Gastrocnemius medialis (tissue), 4 donors: Measurements from ENCODE around the gene SULT4A1. TPM values are rescaled to one million over a fixed set of nuclear protein-coding genes. Genes with fewer than 3 reads are reported as not detected.

Experiments used
- ATAC-seq, 2 donors: fragments of 150-250 bp; one replicate each; pipeline ENCODE4 v1.9.1; 2016
- DNase-seq, 2 donors: peaks; one replicate each; pipeline ENCODE4 v3.0.0-alpha.2; 2019
- H3K27ac ChIP-seq, 4 donors: fragments of 200-600 bp; sonication (generic); 1 replicate in 1 of 4; 2 replicates in 3 of 4; pipeline ENCODE4 v1.5.1; 2016 to 2018; ENCODE audit warnings: mild to moderate bottlenecking in 2 of 4, moderate library complexity in 1 of 4
- H3K27me3 ChIP-seq, 3 donors: fragments of 200-600 bp; sonication (generic) in 2 of 3; 1 replicate in 1 of 3; 2 replicates in 2 of 3; pipeline versions ENCODE4 v1.5.1 to v1.6.0; 2016 to 2019; ENCODE audit warnings: mild to moderate bottlenecking in 1 of 3, moderate library complexity in 1 of 3
- H3K36me3 ChIP-seq, 2 donors: fragments of 200-600 bp; sonication (generic) in 1 of 2; one replicate each; pipeline ENCODE4 v1.5.1; 2017 to 2018
- H3K4me1 ChIP-seq, 2 donors: fragments of 200-600 bp; sonication (generic) in 1 of 2; one replicate each; pipeline ENCODE4 v1.5.1; 2016 to 2017; ENCODE audit warnings: mild to moderate bottlenecking in 2 of 2
- H3K4me3 ChIP-seq, 4 donors: fragments of 200-600 bp; sonication (generic) in 3 of 4; 1 replicate in 1 of 4; 2 replicates in 3 of 4; pipeline ENCODE4 v1.5.1; 2016 to 2019; ENCODE audit warnings: mild to moderate bottlenecking in 2 of 4
- H3K9me3 ChIP-seq, 3 donors: fragments of 200-600 bp; sonication (generic) in 2 of 3; 1 replicate in 1 of 3; 2 replicates in 2 of 3; pipeline ENCODE4 v1.5.1; 2016 to 2019
- POLR2A ChIP-seq, 2 donors: fragments of 450-650 bp; IDR thresholded peaks; one replicate each; pipeline ENCODE4 v1.6.1; 2017; ENCODE audit warnings: antibody characterized with exemption in 2 of 2, mild to moderate bottlenecking in 2 of 2, moderate library complexity in 2 of 2
- in situ Hi-C, 4 donors: fragments of 200-750 bp; cut with MboI; loops; one replicate each; pipeline versions ENCODE4 v1.15.0 to v1.8.0; 2017; ENCODE audit warnings: low sequenced_read_pairs in 4 of 4
- intact Hi-C: fragments of 100-400 bp; cut with DNase I; formaldehyde crosslinking; loops from one replicate; pipeline ENCODE4 v1.15.1; 2023; ENCODE audit warnings: low total_unique reads
- total RNA-seq, 4 donors: library from RNA; depleted of rRNA; stranded (reverse); fragments of >200 nt; gene quantifications; one replicate each; pipeline versions ENCODE4 v1.1.0 to v1.2.3, GENCODE V29; 2016
- TF ChIP-seq, protein P1 (sequence below), 5 experiments: fragments of 450-650 bp in 3 of 5; fragments of 200-600 bp in 2 of 5; sonication (generic) in 2 of 5; IDR thresholded peaks in 4 of 5; conservative IDR thresholded peaks in 1 of 5; 1 replicate in 4 of 5; 2 replicates in 1 of 5; pipeline ENCODE4 v1.5.1; 2016 to 2019; ENCODE audit warnings: antibody characterized with exemption in 5 of 5, mild to moderate bottlenecking in 3 of 5, moderate library complexity in 3 of 5

SULT4A1 gene, protein sequence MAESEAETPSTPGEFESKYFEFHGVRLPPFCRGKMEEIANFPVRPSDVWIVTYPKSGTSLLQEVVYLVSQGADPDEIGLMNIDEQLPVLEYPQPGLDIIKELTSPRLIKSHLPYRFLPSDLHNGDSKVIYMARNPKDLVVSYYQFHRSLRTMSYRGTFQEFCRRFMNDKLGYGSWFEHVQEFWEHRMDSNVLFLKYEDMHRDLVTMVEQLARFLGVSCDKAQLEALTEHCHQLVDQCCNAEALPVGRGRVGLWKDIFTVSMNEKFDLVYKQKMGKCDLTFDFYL
- total RNA-seq: not detected

DNA sequence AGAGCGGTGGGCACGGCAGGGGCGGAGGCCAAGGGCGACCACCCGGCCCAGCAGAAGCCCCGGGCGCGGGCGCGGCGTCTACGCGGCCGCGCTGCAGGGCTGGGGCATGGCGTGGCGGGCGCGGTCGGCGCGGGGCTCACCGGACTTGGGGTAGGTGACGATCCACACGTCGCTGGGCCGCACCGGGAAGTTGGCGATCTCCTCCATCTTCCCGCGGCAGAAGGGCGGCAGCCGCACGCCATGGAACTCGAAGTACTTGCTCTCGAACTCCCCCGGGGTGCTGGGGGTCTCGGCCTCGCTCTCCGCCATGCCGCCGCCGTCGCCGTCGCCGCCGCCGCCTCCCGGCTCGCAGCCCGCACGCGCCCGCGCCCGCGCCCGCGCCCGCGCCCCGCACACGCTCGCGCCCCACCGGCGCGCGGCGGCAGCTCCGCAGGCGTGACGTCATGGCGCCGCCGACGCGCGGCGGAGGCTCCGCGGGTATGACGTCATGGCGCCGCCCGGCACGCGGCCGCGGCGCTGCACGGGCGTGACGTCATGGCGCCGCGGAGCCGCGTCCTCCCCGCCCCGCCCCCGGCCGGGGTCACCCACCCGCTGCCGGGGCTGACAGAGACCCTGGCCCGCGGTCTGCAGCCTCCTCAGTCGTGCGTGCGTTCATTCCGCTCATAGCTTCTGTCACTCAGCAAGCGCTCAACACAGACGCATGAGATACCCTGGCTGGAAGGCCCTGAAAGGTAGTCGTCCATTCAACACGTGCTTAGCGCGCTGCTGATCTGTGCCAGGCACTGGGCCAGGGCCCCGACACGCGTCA, at the start of gene SULT4A1:
SULT4A1 (minus strand) TSS at position 440 of the 808 bp plus-strand sequence; CDS start at position 309, 131 bp downstream.
- DNase-seq (no peak), ATAC-seq (no peak)
- in situ Hi-C loops (no loop called here), intact Hi-C loops (no loop called here)
- no peaks in the 10 kb centered on the region for H3K4me1 ChIP-seq
- H3K4me3 ChIP-seq: no peak within 1 kb of the TSS
- no peaks in the 10 kb centered on the region for H3K9me3 ChIP-seq
- no peak for TF ChIP-seq POLR2A (IDR thresholded peaks at IDR 0.05)
- TF ChIP-seq, protein P1, sequence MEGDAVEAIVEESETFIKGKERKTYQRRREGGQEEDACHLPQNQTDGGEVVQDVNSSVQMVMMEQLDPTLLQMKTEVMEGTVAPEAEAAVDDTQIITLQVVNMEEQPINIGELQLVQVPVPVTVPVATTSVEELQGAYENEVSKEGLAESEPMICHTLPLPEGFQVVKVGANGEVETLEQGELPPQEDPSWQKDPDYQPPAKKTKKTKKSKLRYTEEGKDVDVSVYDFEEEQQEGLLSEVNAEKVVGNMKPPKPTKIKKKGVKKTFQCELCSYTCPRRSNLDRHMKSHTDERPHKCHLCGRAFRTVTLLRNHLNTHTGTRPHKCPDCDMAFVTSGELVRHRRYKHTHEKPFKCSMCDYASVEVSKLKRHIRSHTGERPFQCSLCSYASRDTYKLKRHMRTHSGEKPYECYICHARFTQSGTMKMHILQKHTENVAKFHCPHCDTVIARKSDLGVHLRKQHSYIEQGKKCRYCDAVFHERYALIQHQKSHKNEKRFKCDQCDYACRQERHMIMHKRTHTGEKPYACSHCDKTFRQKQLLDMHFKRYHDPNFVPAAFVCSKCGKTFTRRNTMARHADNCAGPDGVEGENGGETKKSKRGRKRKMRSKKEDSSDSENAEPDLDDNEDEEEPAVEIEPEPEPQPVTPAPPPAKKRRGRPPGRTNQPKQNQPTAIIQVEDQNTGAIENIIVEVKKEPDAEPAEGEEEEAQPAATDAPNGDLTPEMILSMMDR (IDR thresholded peaks at IDR 0.05 in 4 of 5, conservative IDR thresholded peaks at IDR 0.05 in 1 of 5): no peak
- no peak within 1 kb of the TSS for H3K27ac ChIP-seq
- H3K36me3 ChIP-seq: no peaks in the 10 kb centered on the region
- peaks cover 34 to 54% (median 46%) of the 10 kb centered on the region in 3 donors for H3K27me3 ChIP-seq

DNA sequence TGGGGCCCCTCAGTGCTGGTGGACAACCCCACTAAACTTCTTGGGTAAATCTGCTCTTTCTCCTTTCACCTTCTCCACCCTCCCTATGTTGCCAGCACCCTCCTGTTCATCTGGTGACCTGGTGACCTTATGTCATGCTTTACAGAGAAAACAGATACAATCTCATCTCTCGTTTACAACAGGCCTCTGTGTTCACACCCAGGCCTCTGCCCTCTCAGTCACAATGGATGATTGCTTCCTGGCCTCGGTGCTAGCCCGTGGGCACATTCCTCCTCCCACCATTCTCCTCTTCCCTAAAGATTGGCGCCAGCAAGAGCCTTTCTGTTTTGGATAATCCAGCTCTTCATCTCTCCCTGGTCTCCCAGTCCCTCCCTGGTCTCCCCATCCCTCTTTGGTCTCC, 49.0 kb upstream of the SULT4A1 start:
- intact Hi-C loops (no loop called here), in situ Hi-C loops (no loop called here)
- H3K4me3 ChIP-seq: no peak overlapping the region
- DNase-seq: no peak
- H3K27ac ChIP-seq: no peak overlapping the region
- ATAC-seq: no peak
- no peaks in the 10 kb centered on the region for H3K36me3 ChIP-seq
- TF ChIP-seq POLR2A (IDR thresholded peaks at IDR 0.05): no peak
- TF ChIP-seq, protein P1 (IDR thresholded peaks at IDR 0.05 in 4 of 5, conservative IDR thresholded peaks at IDR 0.05 in 1 of 5): no peak
- H3K27me3 ChIP-seq: peaks cover 0 to 3% (median 0%) of the 10 kb centered on the region in 3 donors
- H3K9me3 ChIP-seq: no peaks in the 10 kb centered on the region
- no peaks in the 10 kb centered on the region for H3K4me1 ChIP-seq

DNA sequence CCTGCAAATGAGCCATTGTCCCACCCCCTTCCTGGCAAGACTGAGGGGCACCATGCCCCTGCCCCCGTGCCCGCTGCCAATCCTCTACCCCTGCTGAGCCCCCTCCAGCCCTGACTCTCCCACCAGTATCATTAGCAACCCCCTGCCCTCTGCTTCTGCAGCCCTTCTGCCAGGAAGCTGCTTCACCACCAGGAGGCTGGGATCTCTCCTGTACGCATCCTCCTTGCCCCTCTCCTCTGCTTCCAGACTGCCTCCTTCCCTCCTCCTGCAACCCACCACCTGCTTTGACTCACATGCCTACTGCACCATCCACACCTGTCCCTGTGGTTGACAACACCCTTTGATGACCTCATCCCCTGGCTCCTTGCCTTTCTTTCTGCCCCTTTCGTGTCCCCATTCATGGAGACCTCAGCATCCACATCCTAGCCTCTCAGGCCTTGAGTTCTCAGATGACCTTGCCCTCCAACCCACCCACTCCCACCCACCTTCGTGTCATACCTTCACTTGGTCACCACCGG, 47.9 kb upstream of the SULT4A1 start:
- no peak for TF ChIP-seq POLR2A (IDR thresholded peaks at IDR 0.05)
- TF ChIP-seq, protein P1 (IDR thresholded peaks at IDR 0.05 in 4 of 5, conservative IDR thresholded peaks at IDR 0.05 in 1 of 5): no peak
- Histone ChIP-seq H3K4me3 (no peak overlapping the region), H3K36me3 (no peaks in the 10 kb centered on the region), H3K27ac (no peak overlapping the region), H3K27me3 (peaks cover 1 to 7% (median 3%) of the 10 kb centered on the region in 3 donors), H3K4me1 (no peaks in the 10 kb centered on the region), H3K9me3 (no peaks in the 10 kb centered on the region)
- intact Hi-C loops (no loop called here), in situ Hi-C loops (no loop called here)
- DNase-seq: no peak
- ATAC-seq: no peak

DNA sequence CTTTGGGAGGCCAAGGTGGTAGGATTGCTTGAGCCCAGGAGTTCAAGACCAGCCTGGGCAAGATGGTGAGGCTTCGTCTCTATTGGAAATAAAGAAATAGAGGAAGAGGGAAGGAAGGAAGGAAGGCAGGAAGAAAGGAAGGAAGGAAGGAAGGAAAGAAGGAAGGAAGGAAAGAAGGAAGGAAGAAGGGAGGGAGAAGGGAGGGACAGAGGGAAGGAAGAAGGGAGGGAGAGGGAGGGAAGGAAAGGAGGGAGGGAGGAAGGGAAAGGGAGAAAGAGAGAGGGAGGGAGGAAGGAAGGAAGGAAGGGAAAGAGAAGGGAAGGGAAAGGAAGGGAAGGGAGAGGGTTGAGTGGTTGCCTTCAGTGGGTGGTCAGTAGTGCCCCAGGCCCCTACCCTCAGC, 47.4 kb upstream of the SULT4A1 start:
- Histone ChIP-seq H3K27me3 (peaks cover 3 to 7% (median 6%) of the 10 kb centered on the region in 3 donors), H3K9me3 (no peaks in the 10 kb centered on the region)

More for the DNA sequence above, 47.4 kb upstream of the SULT4A1 start:
- TF ChIP-seq, protein P1 (IDR thresholded peaks at IDR 0.05 in 4 of 5, conservative IDR thresholded peaks at IDR 0.05 in 1 of 5): no peak
- no peak for TF ChIP-seq POLR2A (IDR thresholded peaks at IDR 0.05)
- intact Hi-C loops: no loop called here
- ATAC-seq: no peak
- H3K4me1 ChIP-seq: no peaks in the 10 kb centered on the region
- no peak overlapping the region for H3K4me3 ChIP-seq
- DNase-seq: no peak
- no peak overlapping the region for H3K27ac ChIP-seq
- H3K36me3 ChIP-seq: no peaks in the 10 kb centered on the region
- in situ Hi-C loops: no loop called here
